Vagina (tissue), 2 donors: ENCODE results near the gene PRSS16. TPM values are rescaled to one million over a fixed set of nuclear protein-coding genes. Genes with fewer than 3 reads are reported as not detected.

ENCODE experiments used
- DNase-seq, 2 donors: peaks; one replicate each; pipeline ENCODE4 v3.0.0-alpha.2; 2017; ENCODE audit errors: extremely low spot score in 2 of 2
- H3K27ac ChIP-seq: fragments of 200-600 bp; sonication (generic); one replicate; pipeline ENCODE4 v1.5.1; 2019
- H3K27me3 ChIP-seq: fragments of 200-600 bp; sonication (generic); one replicate; pipeline ENCODE4 v1.5.1; 2019
- H3K36me3 ChIP-seq, 2 donors: fragments of 200-600 bp; sonication (generic); one replicate each; pipeline ENCODE4 v1.5.1; 2017 to 2019
- H3K4me1 ChIP-seq: fragments of 200-600 bp; sonication (generic); one replicate; pipeline ENCODE4 v1.5.1; 2019
- H3K4me3 ChIP-seq, 2 donors: fragments of 200-600 bp; sonication (generic); 1 replicate in 1 of 2; 2 replicates in 1 of 2; pipeline ENCODE4 v1.5.1; 2016 to 2019
- H3K9me3 ChIP-seq: fragments of 200-600 bp; sonication (generic); one replicate; pipeline ENCODE4 v1.5.1; 2019
- CTCF ChIP-seq, 3 experiments: fragments of 450-650 bp in 2 of 3; fragments of 200-600 bp in 1 of 3; sonication (generic) in 1 of 3; IDR thresholded peaks; one replicate each; pipeline ENCODE4 v1.5.1; 2017 to 2019; ENCODE audit warnings: antibody characterized with exemption in 3 of 3, mild to moderate bottlenecking in 2 of 3, moderate library complexity in 2 of 3
- POLR2A ChIP-seq, 2 donors: fragments of 450-650 bp; IDR thresholded peaks; one replicate each; pipeline ENCODE4 v1.6.1; 2017; ENCODE audit warnings: antibody characterized with exemption in 2 of 2, mild to moderate bottlenecking in 2 of 2, moderate library complexity in 2 of 2
- POLR2AphosphoS5 ChIP-seq, 2 donors: sonication (generic); formaldehyde crosslinking; IDR thresholded peaks; one replicate each; pipeline ENCODE4 v1.9.0; 2017; ENCODE audit warnings: antibody characterized with exemption in 2 of 2, mild to moderate bottlenecking in 2 of 2, low read depth in 1 of 2; ENCODE audit not compliant: insufficient read depth in 1 of 2
- intact Hi-C: fragments of 100-400 bp; cut with DNase I; formaldehyde crosslinking; loops from one replicate; pipeline ENCODE4 v1.15.1; 2023
- total RNA-seq: library from RNA; depleted of rRNA; stranded (reverse); fragments of >200 nt; gene quantifications from one replicate; pipeline ENCODE4 v1.2.3, GENCODE V29; 2016

Gene PRSS16
- total RNA-seq, 1 donor from 2014 or later = 1.2 TPM

GRCh38 chr6:27237089-27237803 is 10.3 kb upstream of the PRSS16 start:
- Histone ChIP-seq H3K27ac (no peak overlapping the region), H3K36me3 (no peaks in the 10 kb centered on the region), H3K4me3 (no peak overlapping the region), H3K4me1 (peaks cover 6% of the 10 kb centered on the region), H3K9me3 (no peaks in the 10 kb centered on the region), H3K27me3 (no peaks in the 10 kb centered on the region)
- intact Hi-C loops = no loop called here
- DNase-seq = no peak
- no peak for TF ChIP-seq CTCF (IDR thresholded peaks at IDR 0.05)
- no peak for TF ChIP-seq POLR2AphosphoS5 (IDR thresholded peaks at IDR 0.05; ENCODE audit: insufficient read depth in 1 of 2, low read depth in 1 of 2)

- no peaks in the 10 kb centered on the region for H3K36me3 ChIP-seq
- H3K27me3 ChIP-seq = no peaks in the 10 kb centered on the region
- intact Hi-C loops = no loop called here
- TF ChIP-seq POLR2A (IDR thresholded peaks at IDR 0.05) = no peak
- TF ChIP-seq CTCF (IDR thresholded peaks at IDR 0.05) = no peak
- no peak for TF ChIP-seq POLR2AphosphoS5 (IDR thresholded peaks at IDR 0.05; ENCODE audit: insufficient read depth in 1 of 2, low read depth in 1 of 2)
- DNase-seq = no peak
- H3K4me3 ChIP-seq = no peak overlapping the region
- H3K4me1 ChIP-seq = peaks cover 6% of the 10 kb centered on the region
- no peak overlapping the region for H3K27ac ChIP-seq
- H3K9me3 ChIP-seq = no peaks in the 10 kb centered on the region
Measured at GRCh38 chr6:27238010-27238983, 9.2 kb upstream of the PRSS16 start.

GRCh38 chr6:27239258-27239657 is 8.2 kb upstream of the PRSS16 start:
- TF ChIP-seq CTCF (IDR thresholded peaks at IDR 0.05) (no peak), POLR2A (IDR thresholded peaks at IDR 0.05) (no peak), POLR2AphosphoS5 (IDR thresholded peaks at IDR 0.05; ENCODE audit: insufficient read depth in 1 of 2, low read depth in 1 of 2) (no peak)
- Histone ChIP-seq H3K27me3 (no peaks in the 10 kb centered on the region), H3K36me3 (no peaks in the 10 kb centered on the region), H3K4me1 (peaks cover 6% of the 10 kb centered on the region), H3K9me3 (no peaks in the 10 kb centered on the region), H3K4me3 (no peak overlapping the region), H3K27ac (no peak overlapping the region)
- no peak for DNase-seq
- intact Hi-C loops = no loop called here

GRCh38 chr6:27241443-27241842 is 6.1 kb upstream of the PRSS16 start:
- H3K27ac ChIP-seq = no peak overlapping the region
- H3K4me1 ChIP-seq = peaks cover 6% of the 10 kb centered on the region
- H3K27me3 ChIP-seq = no peaks in the 10 kb centered on the region
- no peak for DNase-seq
- intact Hi-C loops = no loop called here
- no peaks in the 10 kb centered on the region for H3K9me3 ChIP-seq
- H3K36me3 ChIP-seq = no peaks in the 10 kb centered on the region
- no peak for TF ChIP-seq CTCF (IDR thresholded peaks at IDR 0.05)
- no peak for TF ChIP-seq POLR2A (IDR thresholded peaks at IDR 0.05)
- TF ChIP-seq POLR2AphosphoS5 (IDR thresholded peaks at IDR 0.05; ENCODE audit: insufficient read depth in 1 of 2, low read depth in 1 of 2) = no peak
- no peak overlapping the region for H3K4me3 ChIP-seq
